Measurements from ENCODE around the gene ST6GALNAC2.
"Not testable (repeated sequence)": the region's sequence is repeated elsewhere in the genome, so short reads cannot be mapped to it uniquely, and the experiment has no call there.

ST6GALNAC2 gene

DNA sequence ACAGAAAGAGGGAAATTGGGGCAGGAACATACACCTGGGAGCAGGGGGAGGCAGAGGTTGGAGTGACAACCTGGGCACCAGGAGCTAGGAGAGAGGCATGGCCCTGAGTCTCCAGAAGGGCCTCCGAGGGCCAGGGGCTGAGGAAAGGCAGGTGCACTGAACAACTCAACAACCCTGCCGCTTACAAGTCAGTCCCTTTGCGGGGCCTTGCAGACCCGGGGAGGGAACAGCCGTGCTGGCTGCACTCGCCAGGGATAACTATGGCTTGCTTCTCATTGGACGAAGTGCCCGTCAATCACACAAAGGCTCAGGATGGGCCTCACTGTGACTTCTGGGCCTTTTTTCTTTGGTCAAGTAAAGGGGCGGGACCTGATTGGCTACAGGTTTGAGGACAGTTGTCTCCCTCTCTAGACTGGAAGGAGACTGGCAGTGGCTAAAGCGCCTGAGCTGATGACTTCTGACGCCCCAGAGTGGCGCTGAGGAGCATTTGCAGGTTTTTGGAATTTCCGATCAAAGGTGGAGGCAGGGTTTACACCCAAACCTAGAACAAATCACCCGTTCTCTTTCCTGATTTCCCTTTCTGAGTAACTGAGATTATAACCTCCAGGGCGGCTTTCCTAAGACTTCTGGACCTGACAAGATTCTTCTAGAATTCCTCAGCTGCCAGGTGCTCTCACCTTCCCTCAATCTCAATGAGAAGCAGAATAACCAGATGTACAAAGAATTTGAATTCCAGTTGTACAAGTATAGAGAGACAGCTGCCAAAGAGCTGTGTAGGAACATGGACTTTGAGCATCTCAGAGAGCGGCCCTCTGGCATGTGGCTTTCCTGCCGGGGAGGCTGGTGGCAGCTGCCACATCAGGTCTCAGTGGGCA lies 27.6 kb upstream of the ST6GALNAC2 start:
- no peak overlapping the region for H3K4me3 ChIP-seq (ENCODE audit: low read depth, low read length)
- DNase-seq (ENCODE audit: low read depth): no peak
- TF ChIP-seq CTCF (IDR thresholded peaks at IDR 0.05; ENCODE audit: low read depth, low read length, missing control alignments): no peak

- DNase-seq (ENCODE audit: low read depth): no peak
- no peak for TF ChIP-seq CTCF (IDR thresholded peaks at IDR 0.05; ENCODE audit: low read depth, low read length, missing control alignments)
- H3K4me3 ChIP-seq (ENCODE audit: low read depth, low read length): no peak overlapping the region
These were observed 26.8 kb upstream of the ST6GALNAC2 start for GRCh38 chr17:76612465-76612864.

- DNase-seq (ENCODE audit: low read depth): no peak
- no peak for TF ChIP-seq CTCF (IDR thresholded peaks at IDR 0.05; ENCODE audit: low read depth, low read length, missing control alignments)
- no peak overlapping the region for H3K4me3 ChIP-seq (ENCODE audit: low read depth, low read length)
These were observed 26.1 kb upstream of the ST6GALNAC2 start for GRCh38 chr17:76611758-76612157.

- H3K4me3 ChIP-seq (ENCODE audit: low read depth, low read length); DNase-seq (ENCODE audit: low read depth): not testable (repeated sequence)
These were observed 25.6 kb upstream of the ST6GALNAC2 start for GRCh38 chr17:76611080-76611749.

DNA sequence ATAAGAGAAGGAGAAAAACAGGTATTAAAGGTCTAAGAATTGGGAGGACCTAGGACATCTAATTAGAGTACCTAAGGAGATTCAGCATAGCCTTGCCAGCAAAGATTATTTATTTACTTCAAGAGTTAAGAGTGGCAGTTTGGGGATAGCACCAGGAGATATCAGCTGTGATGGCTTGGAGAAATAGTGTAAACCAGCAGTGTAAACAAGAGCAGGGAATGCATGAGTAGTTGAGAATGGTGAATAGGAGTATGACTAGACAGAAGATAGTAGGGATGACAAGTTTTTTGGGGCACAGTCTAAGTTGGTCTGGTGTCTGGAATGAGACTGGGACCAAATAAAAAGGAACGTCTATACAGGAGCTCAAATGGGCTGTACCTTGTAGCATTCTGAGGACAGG lies 21.0 kb upstream of the ST6GALNAC2 start:
- not testable (repeated sequence) for H3K4me3 ChIP-seq (ENCODE audit: low read depth, low read length); DNase-seq (ENCODE audit: low read depth)

DNA sequence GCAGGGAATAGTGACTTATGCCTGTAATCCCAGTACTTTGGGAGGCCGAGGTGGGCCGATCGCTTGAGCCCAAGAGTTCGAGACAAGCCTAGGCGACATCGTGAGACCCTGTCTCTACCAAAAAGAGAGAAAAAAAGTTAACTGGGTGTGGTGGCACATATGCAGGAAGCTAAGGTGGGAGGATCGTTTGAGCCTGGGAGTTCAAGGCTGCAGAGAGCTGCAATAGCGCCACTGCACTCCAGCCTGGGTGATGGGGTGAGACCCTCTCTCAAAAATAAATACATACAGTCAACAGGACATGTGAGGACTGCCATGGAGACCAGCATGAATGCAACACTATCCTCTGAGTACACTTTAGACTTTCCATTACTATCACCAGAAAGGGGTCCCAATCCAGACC lies 15.4 kb upstream of the ST6GALNAC2 start:
- no peak for DNase-seq (ENCODE audit: low read depth)
- no peak overlapping the region for H3K4me3 ChIP-seq (ENCODE audit: low read depth, low read length)
- no peak for TF ChIP-seq CTCF (IDR thresholded peaks at IDR 0.05; ENCODE audit: low read depth, low read length, missing control alignments)

DNA sequence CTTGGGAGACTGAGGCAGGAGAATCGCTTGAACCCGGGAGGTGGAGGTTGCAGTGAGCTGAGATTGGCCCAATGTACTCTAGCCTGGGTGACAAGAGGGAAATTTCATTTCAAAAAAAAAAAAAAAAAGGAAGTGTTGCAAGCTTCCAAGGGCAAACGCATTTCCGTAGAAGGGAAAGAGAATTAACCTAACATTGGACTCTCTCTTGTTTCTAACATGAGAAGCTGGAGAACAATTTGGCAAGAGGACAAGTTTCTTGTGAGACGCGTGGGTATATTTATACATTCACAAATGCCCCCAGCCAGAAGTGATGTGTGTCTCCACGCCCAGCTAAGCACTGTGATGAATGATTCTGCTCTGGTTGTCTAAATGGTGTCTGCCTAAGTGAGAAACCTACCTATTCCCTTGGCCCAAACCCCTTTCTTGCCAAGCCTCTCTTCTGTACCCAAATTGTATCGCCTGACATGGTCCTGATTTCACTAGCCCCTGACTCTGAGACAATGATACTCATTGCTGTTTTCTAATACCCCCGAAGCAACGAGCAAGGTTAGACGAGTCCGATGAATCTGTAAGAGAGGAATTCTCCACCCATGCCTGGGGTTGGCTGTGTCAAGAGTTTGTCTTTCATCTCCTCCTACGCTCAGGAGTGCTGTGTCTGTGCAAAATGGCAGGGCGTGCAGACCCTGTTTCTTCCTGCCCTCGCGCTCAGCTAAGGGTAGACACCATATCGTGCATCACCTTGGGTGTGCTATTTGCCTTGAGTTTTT lies 14.2 kb upstream of the ST6GALNAC2 start:
- no peak overlapping the region for H3K4me3 ChIP-seq (ENCODE audit: low read depth, low read length)
- DNase-seq (ENCODE audit: low read depth): no peak
- TF ChIP-seq CTCF (IDR thresholded peaks at IDR 0.05; ENCODE audit: low read depth, low read length, missing control alignments): no peak
